ENCODE results near the gene FAHD1.

The FAHD1 gene

DNA sequence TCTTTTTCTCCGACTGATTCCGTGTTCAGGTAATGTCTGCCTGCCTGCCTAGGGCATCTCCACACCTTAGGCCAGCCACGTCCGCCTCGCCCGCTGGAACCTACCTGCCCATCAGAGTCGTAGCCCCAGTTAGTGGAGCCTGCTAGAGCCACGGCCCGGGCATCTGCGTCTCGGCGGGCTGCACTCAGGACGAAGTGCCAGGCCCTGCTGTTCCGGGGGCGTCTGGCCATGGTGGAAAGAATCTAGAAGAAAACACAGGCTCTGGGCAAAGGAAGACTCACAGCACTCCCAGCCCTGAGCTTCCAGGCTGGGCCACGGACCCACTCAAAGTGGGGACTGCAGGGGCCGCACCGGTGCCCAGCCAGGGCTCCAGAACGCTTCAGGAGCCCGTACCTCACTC lies 45.8 kb upstream of the FAHD1 start:
- POLR2A ChIA-PET: interaction anchor here (1.8 to 5.2 kb wide), 5 partner anchors 11 to 374 kb away, joined by 14 to 113 read pairs (median 19); partner anchors contain the start of genes EME2, IGFALS, MAPK8IP3 and MRPS34
- H3K9me3 ChIP-seq (ENCODE audit: control insufficient read depth, insufficient read depth, low read depth, low read length): no peaks in the 10 kb centered on the region
- peaks cover 6% of the 10 kb centered on the region for H3K4me1 ChIP-seq (ENCODE audit: control insufficient read depth, insufficient read depth, low read length)
- peak overlapping the region; percentile 87 for H3K27ac ChIP-seq (ENCODE audit: extremely low read depth, low read depth, low read length)
- CTCF ChIA-PET: interaction anchor here (0.7 kb wide), 1 partner anchor 208 kb away, joined by 3 read pairs; no protein-coding TSS in a partner anchor
- peaks cover 15 to 63% of the 10 kb centered on the region in 2 experiments; a peak in 2 of 3 replicates for H3K36me3 ChIP-seq (ENCODE audit: control insufficient read depth in 2 of 2, insufficient read depth in 1 of 2, low read length in 2 of 2)
- H3K4me3 ChIP-seq (ENCODE audit: low read depth, low read length): peak overlapping the region; percentile 90
- TF ChIP-seq ZSCAN30 (tag by site-specific recombination; IDR thresholded peaks at IDR 0.05): no peak
- TF ChIP-seq, protein P1, sequence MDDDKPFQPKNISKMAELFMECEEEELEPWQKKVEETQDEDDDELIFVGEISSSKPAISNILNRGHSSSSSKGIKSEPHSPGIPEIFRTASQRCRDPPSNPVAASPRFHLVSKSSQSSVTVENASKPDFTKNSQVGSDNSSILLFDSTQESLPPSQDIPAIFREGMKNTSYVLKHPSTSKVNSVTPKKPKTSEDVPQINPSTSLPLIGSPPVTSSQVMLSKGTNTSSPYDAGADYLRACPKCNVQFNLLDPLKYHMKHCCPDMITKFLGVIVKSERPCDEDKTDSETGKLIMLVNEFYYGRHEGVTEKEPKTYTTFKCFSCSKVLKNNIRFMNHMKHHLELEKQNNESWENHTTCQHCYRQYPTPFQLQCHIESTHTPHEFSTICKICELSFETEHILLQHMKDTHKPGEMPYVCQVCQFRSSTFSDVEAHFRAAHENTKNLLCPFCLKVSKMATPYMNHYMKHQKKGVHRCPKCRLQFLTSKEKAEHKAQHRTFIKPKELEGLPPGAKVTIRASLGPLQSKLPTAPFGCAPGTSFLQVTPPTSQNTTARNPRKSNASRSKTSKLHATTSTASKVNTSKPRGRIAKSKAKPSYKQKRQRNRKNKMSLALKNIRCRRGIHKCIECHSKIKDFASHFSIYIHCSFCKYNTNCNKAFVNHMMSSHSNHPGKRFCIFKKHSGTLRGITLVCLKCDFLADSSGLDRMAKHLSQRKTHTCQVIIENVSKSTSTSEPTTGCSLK (tag by site-specific recombination; IDR thresholded peaks at IDR 0.05): no peak
- TF ChIP-seq, protein P2, sequence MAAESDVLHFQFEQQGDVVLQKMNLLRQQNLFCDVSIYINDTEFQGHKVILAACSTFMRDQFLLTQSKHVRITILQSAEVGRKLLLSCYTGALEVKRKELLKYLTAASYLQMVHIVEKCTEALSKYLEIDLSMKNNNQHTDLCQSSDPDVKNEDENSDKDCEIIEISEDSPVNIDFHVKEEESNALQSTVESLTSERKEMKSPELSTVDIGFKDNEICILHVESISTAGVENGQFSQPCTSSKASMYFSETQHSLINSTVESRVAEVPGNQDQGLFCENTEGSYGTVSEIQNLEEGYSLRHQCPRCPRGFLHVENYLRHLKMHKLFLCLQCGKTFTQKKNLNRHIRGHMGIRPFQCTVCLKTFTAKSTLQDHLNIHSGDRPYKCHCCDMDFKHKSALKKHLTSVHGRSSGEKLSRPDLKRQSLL (tag by site-specific recombination; IDR thresholded peaks at IDR 0.05): peak; percentile 66; the same call in 1 of the 2 replicates
- TF ChIP-seq, protein P3, sequence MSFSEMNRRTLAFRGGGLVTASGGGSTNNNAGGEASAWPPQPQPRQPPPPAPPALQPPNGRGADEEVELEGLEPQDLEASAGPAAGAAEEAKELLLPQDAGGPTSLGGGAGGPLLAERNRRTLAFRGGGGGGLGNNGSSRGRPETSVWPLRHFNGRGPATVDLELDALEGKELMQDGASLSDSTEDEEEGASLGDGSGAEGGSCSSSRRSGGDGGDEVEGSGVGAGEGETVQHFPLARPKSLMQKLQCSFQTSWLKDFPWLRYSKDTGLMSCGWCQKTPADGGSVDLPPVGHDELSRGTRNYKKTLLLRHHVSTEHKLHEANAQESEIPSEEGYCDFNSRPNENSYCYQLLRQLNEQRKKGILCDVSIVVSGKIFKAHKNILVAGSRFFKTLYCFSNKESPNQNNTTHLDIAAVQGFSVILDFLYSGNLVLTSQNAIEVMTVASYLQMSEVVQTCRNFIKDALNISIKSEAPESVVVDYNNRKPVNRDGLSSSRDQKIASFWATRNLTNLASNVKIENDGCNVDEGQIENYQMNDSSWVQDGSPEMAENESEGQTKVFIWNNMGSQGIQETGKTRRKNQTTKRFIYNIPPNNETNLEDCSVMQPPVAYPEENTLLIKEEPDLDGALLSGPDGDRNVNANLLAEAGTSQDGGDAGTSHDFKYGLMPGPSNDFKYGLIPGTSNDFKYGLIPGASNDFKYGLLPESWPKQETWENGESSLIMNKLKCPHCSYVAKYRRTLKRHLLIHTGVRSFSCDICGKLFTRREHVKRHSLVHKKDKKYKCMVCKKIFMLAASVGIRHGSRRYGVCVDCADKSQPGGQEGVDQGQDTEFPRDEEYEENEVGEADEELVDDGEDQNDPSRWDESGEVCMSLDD (tag by site-specific recombination; IDR thresholded peaks at IDR 0.05): no peak

DNA sequence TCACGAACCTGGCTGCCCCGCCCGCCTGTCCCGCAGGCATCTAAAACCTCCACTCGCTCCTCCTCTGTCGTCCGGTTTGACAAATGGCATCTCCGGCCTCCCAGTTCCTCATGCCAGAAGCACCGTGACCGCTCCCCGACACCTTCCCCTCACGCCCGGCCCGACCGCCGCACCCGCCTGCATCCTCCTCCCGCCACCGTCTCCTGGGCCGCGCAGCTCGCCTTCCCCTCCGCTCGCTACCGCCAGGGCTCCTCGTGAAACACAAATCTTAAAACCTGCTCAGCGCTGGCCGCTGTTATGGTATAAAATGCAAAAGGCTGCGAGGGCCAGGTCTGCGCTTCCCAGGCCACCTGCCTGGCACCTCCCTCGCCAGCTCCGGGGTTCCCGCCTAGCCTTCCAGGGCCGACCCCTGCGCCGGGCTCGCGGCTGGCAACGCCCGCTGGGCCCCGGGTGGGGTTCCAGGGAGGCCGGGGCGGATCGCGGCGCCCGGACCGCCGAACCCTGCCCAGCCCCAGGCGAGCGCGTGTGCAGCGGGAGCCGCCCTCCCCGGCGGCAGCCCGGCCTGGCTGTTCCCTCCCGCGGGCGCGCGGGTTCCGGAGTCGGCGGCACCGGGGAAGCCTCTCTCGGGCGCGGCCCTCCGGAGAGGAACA lies 45.1 kb upstream of the FAHD1 start:
- H3K27ac ChIP-seq (ENCODE audit: extremely low read depth, low read depth, low read length): peak overlapping the region; percentile 87
- H3K9me3 ChIP-seq (ENCODE audit: control insufficient read depth, insufficient read depth, low read depth, low read length): no peaks in the 10 kb centered on the region
- H3K4me1 ChIP-seq (ENCODE audit: control insufficient read depth, insufficient read depth, low read length): peaks cover 6% of the 10 kb centered on the region
- peaks cover 15 to 63% of the 10 kb centered on the region in 2 experiments; a peak in 2 of 3 replicates for H3K36me3 ChIP-seq (ENCODE audit: control insufficient read depth in 2 of 2, insufficient read depth in 1 of 2, low read length in 2 of 2)
- POLR2A ChIA-PET: interaction anchor here (0.8 to 5.2 kb wide), 16 partner anchors 8 to 373 kb away, joined by 3 to 113 read pairs (median 10); partner anchors contain the start of genes CRAMP1, EME2, FAHD1 and HAGH
- H3K4me3 ChIP-seq (ENCODE audit: low read depth, low read length): peak overlapping the region; percentile 90
- CTCF ChIA-PET: interaction anchor here (0.7 to 1.3 kb wide), 4 partner anchors 8 to 76 kb away, joined by 3 to 14 read pairs (median 4); partner anchors contain the start of gene MAPK8IP3
- TF ChIP-seq SP2 (tag by site-specific recombination; IDR thresholded peaks at IDR 0.05) (peak; percentile 74), ZNF341 (tag by site-specific recombination; IDR thresholded peaks at IDR 0.05; ENCODE audit: low read depth) (peak; percentile 55; the same call in 1 of the 2 replicates), ZNF837 (tag by site-specific recombination; IDR thresholded peaks at IDR 0.05) (no peak), ZNF2 (tag by site-specific recombination; IDR thresholded peaks at IDR 0.05) (peak; percentile 58; the same call in 1 of the 2 replicates), ZXDB (tag by site-specific recombination; IDR thresholded peaks at IDR 0.05) (peak; percentile 96), BCL11B (tag by site-specific recombination; IDR thresholded peaks at IDR 0.05; ENCODE audit: low read depth) (peak; percentile 36; the same call in 1 of the 2 replicates), ZBTB20 (tag by site-specific recombination; IDR thresholded peaks at IDR 0.05) (peak; percentile 90), ZNF394 (tag by site-specific recombination; IDR thresholded peaks at IDR 0.05; ENCODE audit: borderline replicate concordance) (0 out of 2 replicates have a peak, but pooled peaks have one; percentile 24), ZEB2 (tag by site-specific recombination; IDR thresholded peaks at IDR 0.05) (peak; percentile 82), KLF7 (tag by site-specific recombination; IDR thresholded peaks at IDR 0.05; ENCODE audit: borderline replicate concordance) (0 out of 2 replicates have a peak, but pooled peaks have one; percentile 42)
- TF ChIP-seq, protein P4, sequence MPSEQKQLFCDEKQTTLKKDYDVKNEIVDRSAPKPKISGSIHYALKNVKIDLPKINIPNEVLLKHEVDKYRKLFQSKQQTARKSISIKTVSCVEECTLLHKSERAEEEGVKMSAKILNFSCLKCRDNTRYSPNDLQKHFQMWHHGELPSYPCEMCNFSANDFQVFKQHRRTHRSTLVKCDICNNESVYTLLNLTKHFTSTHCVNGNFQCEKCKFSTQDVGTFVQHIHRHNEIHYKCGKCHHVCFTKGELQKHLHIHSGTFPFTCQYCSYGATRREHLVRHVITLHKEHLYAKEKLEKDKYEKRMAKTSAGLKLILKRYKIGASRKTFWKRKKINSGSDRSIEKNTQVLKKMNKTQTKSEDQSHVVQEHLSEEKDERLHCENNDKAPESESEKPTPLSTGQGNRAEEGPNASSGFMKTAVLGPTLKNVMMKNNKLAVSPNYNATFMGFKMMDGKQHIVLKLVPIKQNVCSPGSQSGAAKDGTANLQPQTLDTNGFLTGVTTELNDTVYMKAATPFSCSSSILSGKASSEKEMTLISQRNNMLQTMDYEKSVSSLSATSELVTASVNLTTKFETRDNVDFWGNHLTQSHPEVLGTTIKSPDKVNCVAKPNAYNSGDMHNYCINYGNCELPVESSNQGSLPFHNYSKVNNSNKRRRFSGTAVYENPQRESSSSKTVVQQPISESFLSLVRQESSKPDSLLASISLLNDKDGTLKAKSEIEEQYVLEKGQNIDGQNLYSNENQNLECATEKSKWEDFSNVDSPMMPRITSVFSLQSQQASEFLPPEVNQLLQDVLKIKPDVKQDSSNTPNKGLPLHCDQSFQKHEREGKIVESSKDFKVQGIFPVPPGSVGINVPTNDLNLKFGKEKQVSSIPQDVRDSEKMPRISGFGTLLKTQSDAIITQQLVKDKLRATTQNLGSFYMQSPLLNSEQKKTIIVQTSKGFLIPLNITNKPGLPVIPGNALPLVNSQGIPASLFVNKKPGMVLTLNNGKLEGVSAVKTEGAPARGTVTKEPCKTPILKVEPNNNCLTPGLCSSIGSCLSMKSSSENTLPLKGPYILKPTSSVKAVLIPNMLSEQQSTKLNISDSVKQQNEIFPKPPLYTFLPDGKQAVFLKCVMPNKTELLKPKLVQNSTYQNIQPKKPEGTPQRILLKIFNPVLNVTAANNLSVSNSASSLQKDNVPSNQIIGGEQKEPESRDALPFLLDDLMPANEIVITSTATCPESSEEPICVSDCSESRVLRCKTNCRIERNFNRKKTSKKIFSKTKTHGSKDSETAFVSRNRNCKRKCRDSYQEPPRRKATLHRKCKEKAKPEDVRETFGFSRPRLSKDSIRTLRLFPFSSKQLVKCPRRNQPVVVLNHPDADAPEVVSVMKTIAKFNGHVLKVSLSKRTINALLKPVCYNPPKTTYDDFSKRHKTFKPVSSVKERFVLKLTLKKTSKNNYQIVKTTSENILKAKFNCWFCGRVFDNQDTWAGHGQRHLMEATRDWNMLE (tag by site-specific recombination; conservative IDR thresholded peaks at IDR 0.05; ENCODE audit: low read depth): no peak
- TF ChIP-seq, protein P5, sequence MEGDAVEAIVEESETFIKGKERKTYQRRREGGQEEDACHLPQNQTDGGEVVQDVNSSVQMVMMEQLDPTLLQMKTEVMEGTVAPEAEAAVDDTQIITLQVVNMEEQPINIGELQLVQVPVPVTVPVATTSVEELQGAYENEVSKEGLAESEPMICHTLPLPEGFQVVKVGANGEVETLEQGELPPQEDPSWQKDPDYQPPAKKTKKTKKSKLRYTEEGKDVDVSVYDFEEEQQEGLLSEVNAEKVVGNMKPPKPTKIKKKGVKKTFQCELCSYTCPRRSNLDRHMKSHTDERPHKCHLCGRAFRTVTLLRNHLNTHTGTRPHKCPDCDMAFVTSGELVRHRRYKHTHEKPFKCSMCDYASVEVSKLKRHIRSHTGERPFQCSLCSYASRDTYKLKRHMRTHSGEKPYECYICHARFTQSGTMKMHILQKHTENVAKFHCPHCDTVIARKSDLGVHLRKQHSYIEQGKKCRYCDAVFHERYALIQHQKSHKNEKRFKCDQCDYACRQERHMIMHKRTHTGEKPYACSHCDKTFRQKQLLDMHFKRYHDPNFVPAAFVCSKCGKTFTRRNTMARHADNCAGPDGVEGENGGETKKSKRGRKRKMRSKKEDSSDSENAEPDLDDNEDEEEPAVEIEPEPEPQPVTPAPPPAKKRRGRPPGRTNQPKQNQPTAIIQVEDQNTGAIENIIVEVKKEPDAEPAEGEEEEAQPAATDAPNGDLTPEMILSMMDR (tag by site-specific recombination; IDR thresholded peaks at IDR 0.05): peak; percentile 63
- TF ChIP-seq, protein P6, sequence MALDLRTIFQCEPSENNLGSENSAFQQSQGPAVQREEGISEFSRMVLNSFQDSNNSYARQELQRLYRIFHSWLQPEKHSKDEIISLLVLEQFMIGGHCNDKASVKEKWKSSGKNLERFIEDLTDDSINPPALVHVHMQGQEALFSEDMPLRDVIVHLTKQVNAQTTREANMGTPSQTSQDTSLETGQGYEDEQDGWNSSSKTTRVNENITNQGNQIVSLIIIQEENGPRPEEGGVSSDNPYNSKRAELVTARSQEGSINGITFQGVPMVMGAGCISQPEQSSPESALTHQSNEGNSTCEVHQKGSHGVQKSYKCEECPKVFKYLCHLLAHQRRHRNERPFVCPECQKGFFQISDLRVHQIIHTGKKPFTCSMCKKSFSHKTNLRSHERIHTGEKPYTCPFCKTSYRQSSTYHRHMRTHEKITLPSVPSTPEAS (tag by site-specific recombination; IDR thresholded peaks at IDR 0.05): no peak
